Fibroblast of the conjunctiva (primary cell): Measurements from ENCODE around the gene MRPL32.

Experiments
- DNase-seq: peaks from one replicate; pipeline ENCODE4 v3.0.0-alpha.2; 2010; ENCODE audit warnings: low read depth

The MRPL32 gene

GRCh38 chr7:42967391-42967790 lies 35.2 kb downstream of the MRPL32 start:
- DNase-seq = no peak

- DNase-seq = peak; percentile 99
Observed at GRCh38 chr7:42972699-42973500, 40.7 kb downstream of the MRPL32 start.

- no peak for DNase-seq
Observed at GRCh38 chr7:42976371-42976770, 44.2 kb downstream of the MRPL32 start.

- no peak for DNase-seq
Observed at GRCh38 chr7:42978496-42978895, 46.3 kb downstream of the MRPL32 start.

GRCh38 chr7:42980084-42980483 lies 47.9 kb downstream of the MRPL32 start:
- no peak for DNase-seq

- no peak for DNase-seq
Observed at GRCh38 chr7:42980514-42980913, 48.3 kb downstream of the MRPL32 start.

GRCh38 chr7:42981601-42982000 lies 49.4 kb downstream of the MRPL32 start:
- no peak for DNase-seq

- DNase-seq = no peak
Observed at GRCh38 chr7:42982604-42983115, 50.5 kb downstream of the MRPL32 start.

GRCh38 chr7:42984137-42984536 lies 52.0 kb downstream of the MRPL32 start:
- DNase-seq = no peak

GRCh38 chr7:42986213-42986612 lies 54.0 kb downstream of the MRPL32 start:
- DNase-seq = no peak

- DNase-seq = no peak
Observed at GRCh38 chr7:42986781-42987248, 54.6 kb downstream of the MRPL32 start.
